OCI-LY1 (cell line): ENCODE data around the gene FAM50B.

Source experiments
- H2AFZ ChIP-seq: fragments of 200-600 bp; sonication (generic), shearing (Covaris generic); 2 replicates; pipeline ENCODE4 v1.6.0; 2014; ENCODE audit warnings: antibody characterized with exemption, mild to moderate bottlenecking, low read length
- H3F3A ChIP-seq: fragments of 200-600 bp; sonication (generic), shearing (Covaris generic); 2 replicates; pipeline ENCODE4 v1.6.0; 2014; ENCODE audit warnings: mild to moderate bottlenecking, antibody characterized with exemption, low read length, moderate library complexity; ENCODE audit not compliant: insufficient read depth
- H3K27ac ChIP-seq: fragments of 200-600 bp; sonication (generic); 2 replicates; pipeline ENCODE4 v1.5.1; 2014; ENCODE audit warnings: low read length, mixed run types, mild to moderate bottlenecking, low read depth; ENCODE audit not compliant: poor library complexity, severe bottlenecking
- H3K27me3 ChIP-seq: fragments of 200-600 bp; sonication (generic); 2 replicates; pipeline ENCODE4 v1.6.0; 2014; ENCODE audit warnings: antibody characterized with exemption, mild to moderate bottlenecking, low read length, moderate library complexity; ENCODE audit not compliant: insufficient read depth
- H3K36me3 ChIP-seq: fragments of 200-600 bp; sonication (generic); 2 replicates; pipeline ENCODE4 v1.6.1; 2014; ENCODE audit warnings: mild to moderate bottlenecking, antibody characterized with exemption, low read length, moderate library complexity, mixed read lengths; ENCODE audit not compliant: insufficient read depth
- H3K4me1 ChIP-seq: fragments of 200-600 bp; sonication (generic); 2 replicates; pipeline ENCODE4 v1.5.1; 2014; ENCODE audit warnings: mild to moderate bottlenecking, low read length, moderate library complexity; ENCODE audit not compliant: insufficient read depth, severe bottlenecking
- H3K4me2 ChIP-seq: fragments of 200-600 bp; sonication (generic), shearing (Covaris generic); 2 replicates; pipeline ENCODE4 v1.6.1; 2014; ENCODE audit warnings: low read length
- H3K4me3 ChIP-seq: fragments of 200-600 bp; sonication (generic); 2 replicates; pipeline ENCODE4 v1.5.1; 2014; ENCODE audit warnings: low read length, low read depth, mild to moderate bottlenecking, mixed read lengths; ENCODE audit not compliant: poor library complexity, severe bottlenecking
- H3K79me2 ChIP-seq: fragments of 200-600 bp; shearing (Covaris generic); 2 replicates; pipeline ENCODE4 v1.6.1; 2016; ENCODE audit warnings: mixed run types, low read length, mixed read lengths; ENCODE audit not compliant: insufficient read depth
- H3K9ac ChIP-seq: fragments of 200-600 bp; sonication (generic), shearing (Covaris generic); 2 replicates; pipeline ENCODE4 v1.6.1; 2014; ENCODE audit warnings: mild to moderate bottlenecking, low read length, mixed read lengths
- H3K9me2 ChIP-seq: fragments of 200-600 bp; sonication (generic), shearing (Covaris generic); 2 replicates; pipeline ENCODE4 v1.6.1; 2014; ENCODE audit warnings: low read depth, mild to moderate bottlenecking, low read length, mixed read lengths
- H3K9me3 ChIP-seq: fragments of 200-600 bp; shearing (Covaris generic); 2 replicates; pipeline ENCODE4 v1.6.1; 2014; ENCODE audit warnings: low read length, mixed read lengths
- H4K20me1 ChIP-seq: fragments of 200-600 bp; sonication (generic), shearing (Covaris generic); 2 replicates; pipeline ENCODE4 v1.6.0; 2016; ENCODE audit warnings: mild to moderate bottlenecking, low read length; ENCODE audit not compliant: insufficient read depth
- CTCF ChIP-seq: fragments of 200-600 bp; sonication (generic), shearing (Covaris generic); IDR thresholded peaks from 2 replicates; pipeline ENCODE4 v1.5.1; 2017; ENCODE audit warnings: mild to moderate bottlenecking, antibody characterized with exemption, low read length, moderate library complexity, mixed read lengths
- EZH2 ChIP-seq: fragments of 200-600 bp; sonication (generic), shearing (Covaris generic); IDR thresholded peaks from 2 replicates; pipeline ENCODE4 v1.8.0; 2017; ENCODE audit warnings: borderline replicate concordance, mixed run types, mild to moderate bottlenecking, antibody characterized with exemption, low read length, moderate library complexity, mixed read lengths

The FAM50B gene

GRCh38 chr6:3841711-3842565, 7.2 kb upstream of the FAM50B start:
- H3K36me3 ChIP-seq: no peaks in the 10 kb centered on the region
- no peaks in the 10 kb centered on the region for H4K20me1 ChIP-seq
- no peak overlapping the region for H3K4me3 ChIP-seq
- 0 out of 2 replicates have a peak, but pooled peaks cover 5% of the 10 kb centered on the region for H3K27me3 ChIP-seq
- no peaks in the 10 kb centered on the region for H3K9me2 ChIP-seq
- no peaks in the 10 kb centered on the region for H3K9me3 ChIP-seq
- H3K4me1 ChIP-seq: no peaks in the 10 kb centered on the region
- TF ChIP-seq CTCF (no peak), EZH2 (no peak)
- H3K9ac ChIP-seq: no peak overlapping the region
- no peaks in the 10 kb centered on the region for H3K79me2 ChIP-seq
- H3F3A ChIP-seq: no peaks in the 10 kb centered on the region
- H3K4me2 ChIP-seq: no peak overlapping the region
- no peak overlapping the region for H3K27ac ChIP-seq
- H2AFZ ChIP-seq: no peak overlapping the region

- no peaks in the 10 kb centered on the region for H3K4me1 ChIP-seq
- no peaks in the 10 kb centered on the region for H4K20me1 ChIP-seq
Measured at GRCh38 chr6:3843379-3844096, 5.6 kb upstream of the FAM50B start.

GRCh38 chr6:3844097-3844463, 5.1 kb upstream of the FAM50B start:
- Histone ChIP-seq H3K9ac (no peak overlapping the region), H3K27me3 (0 out of 2 replicates have a peak, but pooled peaks cover 5% of the 10 kb centered on the region), H3K79me2 (no peaks in the 10 kb centered on the region), H3K36me3 (no peaks in the 10 kb centered on the region), H4K20me1 (no peaks in the 10 kb centered on the region), H3K27ac (no peak overlapping the region), H3K4me2 (no peak overlapping the region), H3K9me2 (no peaks in the 10 kb centered on the region), H3K4me3 (no peak overlapping the region), H3K4me1 (no peaks in the 10 kb centered on the region), H2AFZ (no peak overlapping the region), H3K9me3 (no peaks in the 10 kb centered on the region), H3F3A (no peaks in the 10 kb centered on the region)
- TF ChIP-seq EZH2 (no peak), CTCF (no peak)

More at GRCh38 chr6:3843379-3844096, 5.6 kb upstream of the FAM50B start:
- Histone ChIP-seq H3K9me3 (no peaks in the 10 kb centered on the region), H3K27ac (no peak overlapping the region), H3K9me2 (no peaks in the 10 kb centered on the region), H3K79me2 (no peaks in the 10 kb centered on the region), H3F3A (no peaks in the 10 kb centered on the region), H3K4me2 (no peak overlapping the region), H3K36me3 (no peaks in the 10 kb centered on the region), H3K27me3 (0 out of 2 replicates have a peak, but pooled peaks cover 5% of the 10 kb centered on the region), H2AFZ (no peak overlapping the region), H3K4me3 (no peak overlapping the region), H3K9ac (no peak overlapping the region)
- TF ChIP-seq CTCF: no peak
- TF ChIP-seq EZH2: no peak
